DND-41 (cell line): ENCODE results near the gene FRAT2.

ENCODE experiments used
- ATAC-seq: fragments of 200-7000 bp; cut with Tn5 transposase; 3 replicates; pipeline ENCODE4 v1.9.1; 2021; ENCODE audit warnings: low read depth; ENCODE audit not compliant: insufficient read depth
- DNase-seq: peaks from one replicate; pipeline ENCODE4 v3.0.0-alpha.2; 2020
- H2AFZ ChIP-seq: 2 replicates; pipeline ENCODE4 v1.6.0; 2012; ENCODE audit warnings: low read depth, low read length
- H3K27ac ChIP-seq: 2 replicates; pipeline ENCODE4 v1.5.1; 2012; ENCODE audit warnings: low read length, inconsistent platforms
- H3K27me3 ChIP-seq: fragments of 200-600 bp; sonication (generic); 2 replicates; pipeline ENCODE4 v1.6.0; 2012; ENCODE audit warnings: low read length, mild to moderate bottlenecking, inconsistent platforms; ENCODE audit not compliant: insufficient read depth, poor library complexity
- H3K36me3 ChIP-seq: 2 replicates; pipeline ENCODE4 v1.5.1; 2012; ENCODE audit warnings: low read length, inconsistent platforms; ENCODE audit not compliant: insufficient read depth
- H3K4me1 ChIP-seq: 2 replicates; pipeline ENCODE4 v1.5.1; 2012; ENCODE audit warnings: mild to moderate bottlenecking, low read length; ENCODE audit not compliant: insufficient read depth
- H3K4me2 ChIP-seq: 2 replicates; pipeline ENCODE4 v1.6.0; 2012; ENCODE audit warnings: mild to moderate bottlenecking, moderate library complexity, low read length, inconsistent platforms; ENCODE audit not compliant: insufficient read depth
- H3K4me3 ChIP-seq, 2 experiments: fragments of 200-600 bp in 1 of 2; shearing (Covaris generic) in 1 of 2; 2 replicates each; pipeline ENCODE4 v1.5.1; 2012 to 2016; ENCODE audit warnings: inconsistent platforms in 2 of 2, low read length in 2 of 2, mild to moderate bottlenecking in 2 of 2, low read depth in 1 of 2, moderate library complexity in 1 of 2
- H3K79me2 ChIP-seq: 2 replicates; pipeline ENCODE4 v1.6.0; 2012; ENCODE audit warnings: low read length, inconsistent platforms; ENCODE audit not compliant: insufficient read depth
- H3K9ac ChIP-seq: 2 replicates; pipeline ENCODE4 v1.6.0; 2012; ENCODE audit warnings: low read depth, mild to moderate bottlenecking, inconsistent platforms, low read length, moderate library complexity
- H3K9me3 ChIP-seq: 2 replicates; pipeline ENCODE4 v1.5.1; 2012; ENCODE audit warnings: low read length, moderate library complexity, mild to moderate bottlenecking, inconsistent platforms; ENCODE audit not compliant: insufficient read depth, severe bottlenecking
- H4K20me1 ChIP-seq: 2 replicates; pipeline ENCODE4 v1.6.0; 2012; ENCODE audit warnings: low read length; ENCODE audit not compliant: insufficient read depth
- CTCF ChIP-seq: IDR thresholded peaks from 2 replicates; pipeline ENCODE4 v1.5.1; 2012; ENCODE audit warnings: borderline replicate concordance, low read length, moderate library complexity, mild to moderate bottlenecking; ENCODE audit not compliant: poor library complexity, severe bottlenecking; ENCODE audit errors: extremely low read depth
- EZH2 ChIP-seq: IDR thresholded peaks from 3 replicates; pipeline ENCODE4 v1.6.1; 2012; ENCODE audit warnings: borderline replicate concordance, low read depth, mild to moderate bottlenecking, moderate library complexity, low read length, inconsistent platforms; ENCODE audit not compliant: severe bottlenecking

FRAT2 gene

DNA sequence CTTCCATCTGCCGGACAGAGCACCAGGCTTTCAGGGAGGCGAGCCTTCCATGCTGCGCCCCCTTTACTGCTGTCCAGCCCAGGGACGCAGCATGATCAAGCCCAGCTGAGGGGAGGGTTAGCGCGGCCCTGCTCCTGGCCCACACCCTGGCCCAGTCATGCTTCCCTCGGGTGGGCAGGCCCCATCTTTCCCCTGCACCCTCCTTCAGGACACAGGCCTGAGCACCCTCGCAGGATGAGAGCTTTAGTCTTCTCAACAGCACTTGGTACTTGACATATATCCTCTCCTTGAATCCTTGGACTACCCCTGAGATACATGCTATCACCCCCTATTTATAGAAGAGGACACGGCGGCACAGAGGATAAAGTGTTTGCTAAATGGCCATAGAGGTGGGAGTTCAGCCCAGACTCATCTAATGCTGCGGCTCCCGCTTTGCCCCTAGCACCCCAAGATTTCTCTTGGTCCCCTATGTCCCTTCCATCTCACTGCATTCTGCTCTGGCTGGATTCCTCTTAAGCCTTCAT lies 32.7 kb upstream of the FRAT2 start:
- Histone ChIP-seq H4K20me1 (peaks cover 2% of the 10 kb centered on the region; the same call in 1 of the 2 replicates), H3K4me3 (no peak overlapping the region), H3K27ac (no peak overlapping the region), H3K4me1 (no peaks in the 10 kb centered on the region), H3K36me3 (peaks cover 83% of the 10 kb centered on the region), H3K9me3 (no peaks in the 10 kb centered on the region), H3K79me2 (no peaks in the 10 kb centered on the region), H2AFZ (no peak overlapping the region), H3K4me2 (no peak overlapping the region), H3K27me3 (no peaks in the 10 kb centered on the region), H3K9ac (no peak overlapping the region)
- TF ChIP-seq EZH2 (no peak), CTCF (no peak)
- ATAC-seq: no peak
- no peak for DNase-seq

DNA sequence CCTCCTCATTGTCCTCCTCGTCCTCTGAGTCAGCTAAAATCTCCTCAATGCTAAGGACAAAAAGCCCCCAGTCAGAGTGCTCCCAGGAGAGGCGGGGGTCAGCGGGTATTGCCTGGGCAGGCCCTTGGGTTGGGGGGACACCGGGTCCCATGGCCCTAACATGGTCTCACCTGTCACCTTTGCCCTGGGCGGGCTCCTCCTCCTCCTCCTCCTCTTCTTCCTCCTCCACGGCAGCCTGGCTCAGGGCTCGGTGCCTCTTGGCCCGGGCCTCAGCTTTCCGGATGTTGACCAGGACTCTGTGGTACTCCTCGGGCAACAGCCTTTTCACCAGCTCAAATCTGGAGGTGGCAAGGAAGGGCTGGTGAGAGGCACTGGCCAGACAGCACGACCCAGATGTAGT lies 32.0 kb upstream of the FRAT2 start:
- Histone ChIP-seq H3K9ac (no peak overlapping the region), H2AFZ (no peak overlapping the region), H3K4me1 (no peaks in the 10 kb centered on the region), H3K27ac (no peak overlapping the region), H3K9me3 (no peaks in the 10 kb centered on the region), H4K20me1 (peaks cover 1% of the 10 kb centered on the region; the same call in 1 of the 2 replicates), H3K4me2 (no peak overlapping the region), H3K36me3 (peaks cover 77% of the 10 kb centered on the region), H3K4me3 (no peak overlapping the region), H3K27me3 (no peaks in the 10 kb centered on the region), H3K79me2 (no peaks in the 10 kb centered on the region)
- DNase-seq (no peak), ATAC-seq (no peak)
- TF ChIP-seq CTCF (no peak), EZH2 (no peak)

GRCh38 chr10:97365761-97366351 lies 31.3 kb upstream of the FRAT2 start:
- TF ChIP-seq CTCF (no peak), EZH2 (no peak)
- Histone ChIP-seq H3K36me3 (peaks cover 75% of the 10 kb centered on the region), H3K9me3 (no peaks in the 10 kb centered on the region), H2AFZ (no peak overlapping the region), H3K4me3 (no peak overlapping the region), H3K27me3 (no peaks in the 10 kb centered on the region), H4K20me1 (no peaks in the 10 kb centered on the region), H3K79me2 (no peaks in the 10 kb centered on the region), H3K9ac (no peak overlapping the region), H3K4me2 (no peak overlapping the region), H3K27ac (no peak overlapping the region), H3K4me1 (no peaks in the 10 kb centered on the region)
- no peak for DNase-seq
- ATAC-seq: no peak
